Retinal pigment epithelial cell (primary cell): Measurements from ENCODE around the gene EME1.
"Not testable (repeated sequence)": the region's sequence is repeated elsewhere in the genome, so short reads cannot be mapped to it uniquely, and the experiment has no call there.

Source experiments
- DNase-seq: peaks from one replicate; pipeline ENCODE4 v3.0.0-alpha.2; 2010; ENCODE audit warnings: low read depth
- H3K4me3 ChIP-seq: 2 replicates; pipeline ENCODE4 v1.5.1; 2011; ENCODE audit warnings: mild to moderate bottlenecking, low read length, control low read depth, moderate library complexity
- TF ChIP-seq, protein P1 (sequence below): conservative IDR thresholded peaks from 2 replicates; pipeline ENCODE4 v1.5.1; 2011; ENCODE audit warnings: low read depth, low read length, control low read depth, inconsistent platforms

EME1 gene

DNA sequence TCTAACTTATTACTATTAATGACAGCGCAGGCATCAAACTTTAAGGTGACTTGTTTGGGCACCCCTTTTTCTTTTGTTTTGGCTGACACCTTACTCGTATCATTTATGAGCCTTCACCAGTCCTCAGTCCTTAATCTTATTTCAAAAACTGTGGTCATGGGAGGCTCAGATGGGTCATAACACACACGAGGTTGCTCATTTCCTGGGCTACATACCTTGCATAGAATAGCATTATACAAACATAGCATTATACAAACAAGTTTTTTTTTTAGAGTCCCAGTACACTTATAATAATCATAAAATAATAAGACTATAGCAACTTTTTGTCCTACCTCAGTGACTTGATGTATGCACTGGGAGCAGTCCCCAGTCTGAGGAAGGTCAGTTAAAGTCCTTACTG is 41.8 kb downstream of the EME1 start:
- TF ChIP-seq, protein P1, sequence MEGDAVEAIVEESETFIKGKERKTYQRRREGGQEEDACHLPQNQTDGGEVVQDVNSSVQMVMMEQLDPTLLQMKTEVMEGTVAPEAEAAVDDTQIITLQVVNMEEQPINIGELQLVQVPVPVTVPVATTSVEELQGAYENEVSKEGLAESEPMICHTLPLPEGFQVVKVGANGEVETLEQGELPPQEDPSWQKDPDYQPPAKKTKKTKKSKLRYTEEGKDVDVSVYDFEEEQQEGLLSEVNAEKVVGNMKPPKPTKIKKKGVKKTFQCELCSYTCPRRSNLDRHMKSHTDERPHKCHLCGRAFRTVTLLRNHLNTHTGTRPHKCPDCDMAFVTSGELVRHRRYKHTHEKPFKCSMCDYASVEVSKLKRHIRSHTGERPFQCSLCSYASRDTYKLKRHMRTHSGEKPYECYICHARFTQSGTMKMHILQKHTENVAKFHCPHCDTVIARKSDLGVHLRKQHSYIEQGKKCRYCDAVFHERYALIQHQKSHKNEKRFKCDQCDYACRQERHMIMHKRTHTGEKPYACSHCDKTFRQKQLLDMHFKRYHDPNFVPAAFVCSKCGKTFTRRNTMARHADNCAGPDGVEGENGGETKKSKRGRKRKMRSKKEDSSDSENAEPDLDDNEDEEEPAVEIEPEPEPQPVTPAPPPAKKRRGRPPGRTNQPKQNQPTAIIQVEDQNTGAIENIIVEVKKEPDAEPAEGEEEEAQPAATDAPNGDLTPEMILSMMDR, result no peak
- no peak for DNase-seq
- H3K4me3 ChIP-seq, result no peak overlapping the region

DNA sequence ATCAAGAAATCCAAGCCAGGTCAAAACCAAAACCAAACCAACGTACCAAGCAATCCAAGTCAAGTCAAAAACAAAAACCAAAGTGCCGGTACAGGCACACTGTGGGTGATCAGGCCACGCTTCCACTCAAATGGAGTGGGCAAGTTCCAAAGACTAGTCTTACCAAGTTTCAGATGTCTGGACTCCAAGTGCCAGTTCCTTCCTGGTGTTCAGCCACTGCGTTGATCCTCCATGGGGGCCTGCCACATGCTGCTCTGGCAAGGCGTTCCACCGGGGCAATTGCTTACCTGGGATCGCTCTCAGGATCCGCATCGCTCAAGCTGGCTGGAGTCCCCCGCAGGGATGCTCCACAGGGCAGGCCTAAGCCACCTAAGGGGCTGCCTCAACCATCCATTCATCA is 46.5 kb downstream of the EME1 start:
- not testable (repeated sequence) for H3K4me3 ChIP-seq, DNase-seq

DNA sequence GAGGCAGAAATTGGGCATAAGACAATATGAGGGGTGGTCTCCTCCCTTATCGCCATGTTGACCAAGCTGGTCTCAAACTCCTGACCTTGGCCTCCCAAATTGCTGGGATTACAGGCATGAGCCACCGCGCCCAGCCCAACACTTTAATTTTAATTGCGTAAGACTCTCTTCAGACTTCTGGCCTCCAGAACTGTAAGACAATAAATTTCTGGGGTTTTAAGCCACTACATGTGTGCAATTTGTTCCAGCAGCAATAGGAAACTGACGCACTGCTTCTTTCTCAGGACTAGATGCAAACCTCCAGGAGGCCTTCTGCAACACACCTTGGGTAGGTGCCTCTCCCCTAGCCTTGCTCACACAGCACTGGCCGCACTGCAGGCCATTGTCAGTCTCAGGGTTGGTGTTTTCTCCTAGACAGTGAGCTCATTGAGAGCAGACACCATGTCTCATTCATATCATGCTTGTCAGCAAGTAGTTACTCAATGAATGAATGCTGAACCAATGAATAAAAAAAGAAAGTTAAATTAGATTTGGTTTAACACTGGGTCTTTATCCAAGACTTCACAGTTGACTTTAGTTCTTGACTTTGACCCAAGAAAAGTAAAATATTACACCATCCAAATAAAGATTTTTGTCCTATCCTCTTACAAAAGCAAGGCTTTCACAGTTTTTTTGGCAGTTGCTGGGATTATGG is 47.5 kb downstream of the EME1 start:
- no peak overlapping the region for H3K4me3 ChIP-seq
- TF ChIP-seq, protein P1, result no peak
- DNase-seq, result no peak

DNA sequence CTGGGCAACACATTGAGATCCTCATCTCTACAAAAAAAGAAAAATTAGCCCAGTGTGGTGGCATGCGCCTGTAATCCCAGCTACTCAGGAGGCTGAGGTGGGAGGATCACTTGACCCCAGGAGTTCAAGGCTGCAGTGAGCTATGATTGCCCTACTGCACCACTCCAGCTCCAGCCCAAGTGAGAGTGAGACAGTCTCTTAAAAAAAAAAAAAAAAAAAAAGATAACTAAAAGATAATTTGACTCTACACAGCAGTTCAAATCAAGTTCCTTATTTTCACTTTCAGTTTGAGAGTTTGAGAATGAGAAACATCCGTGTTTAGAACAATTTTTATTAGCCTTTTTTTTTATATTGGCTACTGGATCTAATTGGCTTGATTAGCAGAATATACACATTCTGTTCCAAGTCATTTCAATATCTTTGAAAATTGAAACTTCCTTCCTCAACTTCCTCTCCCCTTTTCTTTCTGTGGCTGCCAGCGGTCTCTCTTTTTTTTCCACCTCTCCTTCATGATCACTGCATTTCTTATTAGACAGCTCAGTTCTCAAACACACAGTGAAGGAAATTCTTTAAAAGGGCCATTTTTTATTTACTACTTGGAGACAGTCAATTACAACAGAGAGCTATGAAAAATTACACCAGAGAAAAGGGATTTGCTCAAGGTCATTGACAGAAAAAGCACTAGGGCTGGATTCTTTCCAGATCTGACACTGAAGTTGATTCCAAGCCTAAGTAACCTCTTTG is 48.5 kb downstream of the EME1 start:
- DNase-seq, result no peak
- TF ChIP-seq, protein P1, result no peak
- no peak overlapping the region for H3K4me3 ChIP-seq

DNA sequence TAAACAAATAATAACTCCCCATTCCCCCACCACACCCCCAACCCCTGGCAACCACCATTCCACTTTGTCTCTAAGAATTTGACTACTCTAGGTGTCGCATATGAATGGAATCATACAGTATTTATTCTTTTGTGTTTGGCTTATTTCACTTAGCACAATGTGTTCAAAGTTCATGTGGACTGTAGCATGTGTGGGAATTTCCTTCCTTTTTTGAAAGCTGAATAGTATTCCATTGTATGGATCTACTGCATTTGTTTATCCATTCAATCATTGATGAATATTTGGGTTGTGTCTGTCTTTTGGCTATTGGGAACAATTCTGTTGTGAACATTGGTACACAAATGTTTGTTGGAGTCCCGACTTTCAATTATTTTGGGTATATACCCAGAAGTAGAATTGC is 49.7 kb downstream of the EME1 start:
- no peak for DNase-seq
- TF ChIP-seq, protein P1, result no peak
- H3K4me3 ChIP-seq, result no peak overlapping the region

DNA sequence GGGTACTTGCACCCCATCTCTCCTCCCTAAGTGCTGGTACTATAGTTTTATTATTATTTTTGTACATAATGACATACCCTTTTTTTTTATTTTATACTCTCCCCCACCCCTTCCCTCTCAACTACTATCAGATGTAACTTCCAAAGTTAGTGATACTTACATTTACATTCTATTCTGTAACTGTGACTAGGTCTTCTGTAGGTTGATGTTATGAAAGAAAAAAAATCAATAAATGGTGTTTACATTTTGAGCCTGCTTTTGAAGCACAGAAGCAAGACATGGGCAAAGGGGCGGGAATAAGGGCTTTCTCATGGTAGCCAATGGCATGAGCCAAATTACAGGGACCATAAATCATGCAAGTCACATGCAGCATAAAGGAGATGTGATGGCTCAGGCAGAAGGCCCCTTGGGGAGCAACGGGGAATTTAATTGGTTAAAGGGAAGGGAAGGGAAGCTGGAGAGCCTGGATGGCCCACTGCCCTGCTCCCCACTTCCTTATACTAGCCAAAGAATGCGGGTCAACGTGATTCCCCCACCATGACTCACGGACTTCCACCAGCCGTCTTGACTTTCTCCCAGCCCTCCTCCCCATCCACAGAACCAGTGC is 50.6 kb downstream of the EME1 start:
- no peak overlapping the region for H3K4me3 ChIP-seq
- TF ChIP-seq, protein P1, result no peak
- peak; percentile 72 for DNase-seq

DNA sequence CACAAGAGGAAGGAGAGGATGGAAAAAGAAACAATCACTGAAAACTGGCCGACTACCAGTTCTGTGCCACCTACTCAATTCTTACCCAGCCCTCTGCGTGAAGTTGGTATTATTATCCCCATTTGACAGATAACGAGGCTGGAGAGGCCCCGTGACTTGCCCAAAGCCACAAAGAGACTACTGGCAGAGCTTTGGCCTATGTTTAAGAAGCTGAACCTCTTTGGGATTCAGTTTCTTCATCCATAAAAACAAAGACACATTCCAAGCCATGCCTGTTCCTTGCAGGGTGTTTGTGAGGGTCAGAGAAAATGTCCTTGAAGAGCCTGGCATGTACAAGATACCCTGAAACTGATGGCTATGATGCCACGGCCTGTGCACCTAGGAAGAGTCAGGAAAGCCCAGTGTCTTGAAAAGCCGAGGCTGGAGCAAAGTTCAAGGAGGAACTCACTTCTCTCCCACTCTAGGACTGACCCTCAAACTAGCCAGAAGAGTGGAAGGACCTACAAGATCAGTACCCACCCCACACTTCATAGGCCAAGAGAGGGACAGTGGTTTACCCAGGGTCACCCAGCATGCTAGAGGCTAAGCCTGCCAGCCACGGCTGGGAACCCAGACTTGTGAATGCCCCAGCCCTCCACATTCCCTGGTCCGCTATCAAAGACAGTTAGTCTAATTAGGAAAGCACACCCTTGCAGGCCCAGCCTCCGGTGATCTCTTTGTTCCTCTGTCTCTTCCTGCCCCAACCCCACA is 51.4 kb downstream of the EME1 start:
- TF ChIP-seq, protein P1, result no peak
- no peak for DNase-seq

More for the DNA sequence above, 51.4 kb downstream of the EME1 start:
- H3K4me3 ChIP-seq, result no peak overlapping the region
